Stimulated activated effector memory CD8-positive, alpha-beta T cell treated with anti-CD3 and anti-CD28 coated beads, Interleukin-12 subunit alpha, Interleukin-12 subunit beta, amount 100 ng/mL, for 72 hours (primary cell): ENCODE data around the gene ISG15.

Experiments used
- ATAC-seq: fragments of 150-1000 bp; cut with Tn5 transposase; 2 replicates; pipeline ENCODE4 v1.10.0; 2021
- DNase-seq, 2 donors: peaks; one replicate each; pipeline ENCODE4 v3.0.0; 2021 to 2022; ENCODE audit warnings: low spot score in 2 of 2
- H3K27ac Mint-ChIP-seq: one replicate; pipeline ENCODE4 v1.8.0; 2022; ENCODE audit warnings: mild to moderate bottlenecking, mixed read lengths
- H3K36me3 Mint-ChIP-seq: one replicate; pipeline ENCODE4 v1.8.0; 2022; ENCODE audit warnings: mild to moderate bottlenecking, mixed read lengths
- H3K4me1 Mint-ChIP-seq: one replicate; pipeline ENCODE4 v1.8.0; 2022; ENCODE audit warnings: mixed read lengths
- H3K4me3 Mint-ChIP-seq: one replicate; pipeline ENCODE4 v1.8.0; 2022; ENCODE audit warnings: mild to moderate bottlenecking, mixed read lengths
- H3K9me3 Mint-ChIP-seq: one replicate; pipeline ENCODE4 v1.8.0; 2022; ENCODE audit warnings: mixed read lengths

ISG15 gene

DNA sequence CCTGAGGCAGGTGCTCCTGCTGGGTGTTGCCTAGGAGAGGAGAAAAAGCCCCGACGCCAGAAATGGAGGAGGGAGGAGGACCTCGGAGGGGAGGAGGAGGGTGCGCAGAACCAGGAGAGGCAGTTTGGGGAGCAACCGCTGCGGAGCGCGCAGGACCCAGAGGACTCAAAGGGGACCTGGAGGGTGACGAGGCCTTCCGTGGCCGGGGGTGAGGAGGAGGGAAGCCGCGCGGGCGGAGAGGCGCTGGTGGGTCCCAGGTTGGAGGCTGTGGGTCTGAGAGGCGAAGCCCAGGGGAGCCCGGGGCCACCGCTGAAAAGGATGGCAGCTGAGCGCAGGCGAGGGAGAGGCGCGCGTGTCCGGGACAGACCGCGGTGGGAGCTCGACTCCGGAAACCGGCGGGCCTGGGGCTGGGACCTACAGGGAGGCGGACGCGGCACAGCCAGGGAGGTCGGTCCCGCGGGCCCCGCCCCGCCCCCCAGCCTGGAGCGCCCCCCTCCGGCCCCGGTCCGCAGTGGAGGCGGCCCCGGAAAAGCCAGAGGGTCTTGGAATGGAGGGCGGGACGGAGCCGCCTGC is 45.7 kb downstream of the ISG15 start:
- no peak for DNase-seq
- H3K27ac Mint-ChIP-seq: peak overlapping the region; percentile 74
- no peaks in the 10 kb centered on the region for H3K9me3 Mint-ChIP-seq

GRCh38 chr1:1059494-1060280 is 46.4 kb downstream of the ISG15 start:
- Mint-ChIP-seq H3K27ac (no peak overlapping the region), H3K4me3 (peak overlapping the region; percentile 79), H3K9me3 (no peaks in the 10 kb centered on the region), H3K36me3 (peaks cover 59% of the 10 kb centered on the region), H3K4me1 (peaks cover 35% of the 10 kb centered on the region)
- peak; percentile 90 to 98 for DNase-seq
- peak; percentile 71 for ATAC-seq

More for the DNA sequence above, 45.7 kb downstream of the ISG15 start:
- peak overlapping the region; percentile 79 for H3K4me3 Mint-ChIP-seq
- H3K36me3 Mint-ChIP-seq: peaks cover 53% of the 10 kb centered on the region
- peak; percentile 43 for ATAC-seq
- H3K4me1 Mint-ChIP-seq: peaks cover 29% of the 10 kb centered on the region

GRCh38 chr1:1060281-1061000 is 47.1 kb downstream of the ISG15 start:
- H3K36me3 Mint-ChIP-seq: peaks cover 58% of the 10 kb centered on the region
- H3K27ac Mint-ChIP-seq: peak overlapping the region; percentile 58
- DNase-seq: no peak
- peaks cover 38% of the 10 kb centered on the region for H3K4me1 Mint-ChIP-seq
- no peaks in the 10 kb centered on the region for H3K9me3 Mint-ChIP-seq
- peak overlapping the region; percentile 79 for H3K4me3 Mint-ChIP-seq
- no peak for ATAC-seq

DNA sequence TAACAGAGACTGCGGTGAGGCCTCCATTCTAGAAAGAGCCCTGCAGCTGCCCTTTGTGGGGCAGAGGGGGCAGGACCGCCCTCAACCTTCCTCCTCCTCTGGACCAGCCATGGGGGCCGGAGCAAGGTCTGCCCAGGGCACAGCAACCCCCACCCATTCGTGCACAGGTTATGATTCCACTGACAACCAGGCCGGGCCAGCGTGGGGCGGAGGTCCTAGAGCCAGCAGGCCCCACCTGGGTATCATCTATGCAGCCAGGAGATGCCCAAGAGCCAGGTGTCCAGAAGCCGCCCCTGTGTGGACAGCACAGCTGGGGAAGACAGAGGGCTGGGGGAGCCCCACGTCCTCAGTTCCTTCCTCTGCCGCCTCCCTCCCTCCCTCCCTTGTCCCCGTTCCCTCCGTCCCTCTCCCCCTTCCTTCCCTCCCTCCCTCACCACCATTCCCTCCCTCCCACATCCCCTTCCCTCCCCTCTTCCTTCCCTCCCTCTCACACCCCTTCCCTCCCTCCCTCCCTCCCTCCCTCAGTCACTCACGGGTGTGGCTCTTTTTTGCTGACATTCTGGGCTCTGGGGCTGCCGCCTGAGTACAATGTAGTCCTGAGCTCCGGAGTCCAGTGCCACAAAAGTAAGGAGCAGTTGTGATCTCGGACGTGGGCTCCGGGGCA is 48.5 kb downstream of the ISG15 start:
- H3K9me3 Mint-ChIP-seq: no peaks in the 10 kb centered on the region
- H3K27ac Mint-ChIP-seq: peak overlapping the region; percentile 58
- DNase-seq: no peak
- H3K4me1 Mint-ChIP-seq: peaks cover 51% of the 10 kb centered on the region
- H3K4me3 Mint-ChIP-seq: peak overlapping the region; percentile 79
- no peak for ATAC-seq
- peaks cover 67% of the 10 kb centered on the region for H3K36me3 Mint-ChIP-seq

- Mint-ChIP-seq H3K36me3 (peaks cover 68% of the 10 kb centered on the region), H3K9me3 (no peaks in the 10 kb centered on the region), H3K4me3 (peak overlapping the region; percentile 79), H3K4me1 (peaks cover 51% of the 10 kb centered on the region), H3K27ac (peak overlapping the region; percentile 95)
- no peak for DNase-seq
- no peak for ATAC-seq
These were observed 49.3 kb downstream of the ISG15 start for GRCh38 chr1:1062348-1063163.

DNA sequence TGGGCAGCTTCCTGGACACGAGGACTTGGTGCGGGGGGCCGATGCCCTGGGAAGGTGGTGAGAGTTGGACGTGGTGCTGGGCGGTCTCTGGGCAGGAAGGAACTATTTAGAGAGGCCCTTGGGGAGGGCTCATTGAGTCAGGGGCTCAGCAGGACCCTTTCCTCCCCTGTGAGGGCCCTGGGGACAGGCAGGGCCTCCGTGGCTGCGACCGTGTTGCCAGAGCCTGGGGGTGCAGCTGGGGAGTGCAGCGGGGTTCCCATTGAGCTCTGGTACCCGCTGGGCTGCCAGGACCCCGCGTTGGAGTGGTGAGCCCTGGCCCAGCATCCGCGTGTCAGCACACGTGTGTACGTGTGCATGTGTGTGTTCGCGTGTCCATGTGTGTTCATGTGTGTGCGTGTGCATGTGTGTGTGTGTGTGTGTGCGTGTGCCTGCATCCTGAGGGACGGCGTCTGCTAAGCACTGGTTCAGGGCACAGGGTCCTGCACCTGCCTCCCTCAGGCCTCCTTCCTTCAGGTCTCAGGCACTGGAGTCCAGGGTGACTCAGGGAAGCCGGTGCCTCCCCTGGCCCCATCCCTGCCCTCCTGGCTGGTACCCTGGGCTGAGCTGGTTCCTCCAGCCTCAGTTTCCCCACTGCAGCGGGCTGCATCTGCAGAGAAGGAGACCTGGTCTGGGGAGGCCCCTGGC is 50.1 kb downstream of the ISG15 start:
- Mint-ChIP-seq H3K4me3 (peak overlapping the region; percentile 79), H3K4me1 (peaks cover 49% of the 10 kb centered on the region), H3K36me3 (peaks cover 69% of the 10 kb centered on the region), H3K9me3 (no peaks in the 10 kb centered on the region), H3K27ac (peak overlapping the region; percentile 95)
- DNase-seq: no peak
- peak; percentile 0 for ATAC-seq
